Prostate gland (tissue), 2 donors: Measurements from ENCODE around the gene ARHGAP19. TPM values are rescaled to one million over a fixed set of nuclear protein-coding genes. Genes with fewer than 3 reads are reported as not detected.
A peak's percentile ranks its signal among the peaks of the same experiment; 100 is the strongest.

Experiments
- DNase-seq: peaks from one replicate; pipeline ENCODE4 v3.0.0-alpha.2; 2019; ENCODE audit warnings: low spot score
- H3K27ac ChIP-seq, 2 donors: fragments of 200-600 bp; sonication (generic); 2 replicates each; pipeline ENCODE4 v1.5.1; 2017 to 2019
- H3K27me3 ChIP-seq: fragments of 200-600 bp; sonication (generic); replicated peaks from 2 replicates; pipeline ENCODE4 v1.5.1; 2019; ENCODE audit not compliant: insufficient read depth
- H3K36me3 ChIP-seq, 2 donors: fragments of 200-600 bp; sonication (generic); 1 replicate in 1 of 2; 2 replicates in 1 of 2; pipeline versions ENCODE4 v1.5.1 to v1.8.1; 2017 to 2019
- H3K4me1 ChIP-seq: fragments of 200-600 bp; sonication (generic); replicated peaks from 2 replicates; pipeline ENCODE4 v1.5.1; 2019
- H3K4me3 ChIP-seq, 2 donors: fragments of 200-600 bp; sonication (generic); 2 replicates each; pipeline ENCODE4 v1.5.1; 2017 to 2019
- H3K9me3 ChIP-seq: fragments of 200-600 bp; sonication (generic); 2 replicates; pipeline ENCODE4 v1.5.1; 2017
- CTCF ChIP-seq, 4 experiments: fragments of 200-600 bp in 2 of 4; fragments of 450-650 bp in 2 of 4; sonication (generic) in 2 of 4; IDR thresholded peaks; 1 replicate in 3 of 4; 2 replicates in 1 of 4; pipeline ENCODE4 v1.5.1; 2016 to 2019; ENCODE audit warnings: antibody characterized with exemption in 4 of 4, mild to moderate bottlenecking in 2 of 4, moderate library complexity in 2 of 4
- POLR2A ChIP-seq: fragments of 450-650 bp; IDR thresholded peaks from one replicate; pipeline ENCODE4 v1.6.1; 2016; ENCODE audit warnings: antibody characterized with exemption, mild to moderate bottlenecking
- POLR2AphosphoS5 ChIP-seq: sonication (generic); formaldehyde crosslinking; IDR thresholded peaks from one replicate; pipeline ENCODE4 v1.6.1; 2017; ENCODE audit warnings: antibody characterized with exemption
- WGBS: methylation state at CpG from one replicate; pipeline ENCODE4 v1.1.5; 2018; 5-methylcytosine and 5-hydroxymethylcytosine counted together
- intact Hi-C: fragments of 100-400 bp; cut with DNase I; formaldehyde crosslinking; loops from one replicate; pipeline ENCODE4 v1.14.2; 2022
- total RNA-seq, 2 donors: library from RNA; depleted of rRNA; stranded (reverse); fragments of >200 nt; gene quantifications; one replicate each; pipeline ENCODE4 v1.1.0, GENCODE V29; 2016

Gene ARHGAP19
- total RNA-seq, 2 donors from 2014 or later, result 10.4 to 37.1 TPM

GRCh38 chr10:97280783-97281182 lies 11.7 kb downstream of the ARHGAP19 start:
- H3K27ac ChIP-seq, result no peak overlapping the region
- TF ChIP-seq CTCF (IDR thresholded peaks at IDR 0.05) (no peak), POLR2AphosphoS5 (no peak), POLR2A (no peak)
- H3K4me3 ChIP-seq, result no peak overlapping the region
- no peaks in the 10 kb centered on the region for H3K36me3 ChIP-seq
- H3K9me3 ChIP-seq, result no peaks in the 10 kb centered on the region
- DNase-seq, result no peak
- 93% methylated on average over 3 of the region's 3 CpGs for WGBS
- no peaks in the 10 kb centered on the region for H3K4me1 ChIP-seq
- intact Hi-C loops, result no loop called here
- no peaks in the 10 kb centered on the region for H3K27me3 ChIP-seq

GRCh38 chr10:97279121-97279815 lies 13.2 kb downstream of the ARHGAP19 start:
- WGBS, result 66% methylated on average over 9 of the region's 9 CpGs
- no peaks in the 10 kb centered on the region for H3K27me3 ChIP-seq
- no peaks in the 10 kb centered on the region for H3K9me3 ChIP-seq
- TF ChIP-seq POLR2AphosphoS5 (no peak), POLR2A (no peak), CTCF (IDR thresholded peaks at IDR 0.05) (no peak)
- H3K27ac ChIP-seq, result peak overlapping the region; percentile 28 to 42
- no peaks in the 10 kb centered on the region for H3K36me3 ChIP-seq
- H3K4me1 ChIP-seq, result no peaks in the 10 kb centered on the region
- H3K4me3 ChIP-seq, result no peak overlapping the region
- no peak for DNase-seq
- intact Hi-C loops, result no loop called here

- H3K36me3 ChIP-seq, result no peaks in the 10 kb centered on the region
- no peak for DNase-seq
- H3K4me1 ChIP-seq, result no peaks in the 10 kb centered on the region
- intact Hi-C loops, result no loop called here
- H3K27ac ChIP-seq, result peak overlapping the region; percentile 28 to 42
- H3K27me3 ChIP-seq, result no peaks in the 10 kb centered on the region
- no peaks in the 10 kb centered on the region for H3K9me3 ChIP-seq
- TF ChIP-seq POLR2AphosphoS5 (peak; percentile 74), CTCF (IDR thresholded peaks at IDR 0.05) (peak; percentile 14 to 79 (median 66)), POLR2A (no peak)
- no peak overlapping the region for H3K4me3 ChIP-seq
Measured at GRCh38 chr10:97278491-97278989, 13.9 kb downstream of the ARHGAP19 start.

GRCh38 chr10:97277551-97277950 lies 14.9 kb downstream of the ARHGAP19 start:
- H3K36me3 ChIP-seq, result no peaks in the 10 kb centered on the region
- H3K4me1 ChIP-seq, result no peaks in the 10 kb centered on the region
- no peak overlapping the region for H3K27ac ChIP-seq
- H3K9me3 ChIP-seq, result no peaks in the 10 kb centered on the region
- intact Hi-C loops, result no loop called here
- 25% methylated on average over 1 of the region's 1 CpG for WGBS
- TF ChIP-seq POLR2A (no peak), POLR2AphosphoS5 (no peak), CTCF (IDR thresholded peaks at IDR 0.05) (no peak)
- no peaks in the 10 kb centered on the region for H3K27me3 ChIP-seq
- no peak for DNase-seq
- H3K4me3 ChIP-seq, result no peak overlapping the region

GRCh38 chr10:97274828-97275227 lies 17.6 kb downstream of the ARHGAP19 start:
- Histone ChIP-seq H3K4me3 (no peak overlapping the region), H3K36me3 (no peaks in the 10 kb centered on the region), H3K27ac (no peak overlapping the region), H3K27me3 (no peaks in the 10 kb centered on the region), H3K4me1 (no peaks in the 10 kb centered on the region), H3K9me3 (no peaks in the 10 kb centered on the region)
- no peak for DNase-seq
- intact Hi-C loops, result no loop called here
- WGBS, result 79% methylated on average over 3 of the region's 9 CpGs
- no peak for TF ChIP-seq CTCF (IDR thresholded peaks at IDR 0.05)
- TF ChIP-seq POLR2A, result no peak
- TF ChIP-seq POLR2AphosphoS5, result no peak
